ENCODE results near the gene LRRN3.

Gene LRRN3

GRCh38 chr7:111080495-111081105, 10.3 kb upstream of the LRRN3 start:
- DNase-seq = no peak

- no peak for DNase-seq
Measured at GRCh38 chr7:111081546-111082267, 9.2 kb upstream of the LRRN3 start.

DNA sequence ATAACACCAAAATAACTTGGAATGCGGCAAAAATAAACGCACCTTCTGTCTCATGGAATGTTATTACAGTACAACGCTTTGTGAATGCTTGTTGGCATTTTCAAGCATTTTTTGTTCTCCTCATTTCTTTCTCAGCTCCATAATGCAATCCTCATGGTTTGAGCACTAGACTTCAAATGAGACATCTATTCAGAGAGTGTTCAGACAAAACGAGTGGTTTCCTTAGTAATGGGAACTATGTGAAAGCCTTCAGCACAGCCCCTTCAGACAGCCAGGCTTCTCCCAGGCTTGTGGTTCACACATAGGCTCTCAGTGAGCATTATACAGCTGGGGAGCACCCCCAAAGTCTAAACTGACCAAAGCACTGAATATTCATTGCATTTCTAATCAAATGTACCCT, 8.6 kb upstream of the LRRN3 start:
- no peak for DNase-seq

DNA sequence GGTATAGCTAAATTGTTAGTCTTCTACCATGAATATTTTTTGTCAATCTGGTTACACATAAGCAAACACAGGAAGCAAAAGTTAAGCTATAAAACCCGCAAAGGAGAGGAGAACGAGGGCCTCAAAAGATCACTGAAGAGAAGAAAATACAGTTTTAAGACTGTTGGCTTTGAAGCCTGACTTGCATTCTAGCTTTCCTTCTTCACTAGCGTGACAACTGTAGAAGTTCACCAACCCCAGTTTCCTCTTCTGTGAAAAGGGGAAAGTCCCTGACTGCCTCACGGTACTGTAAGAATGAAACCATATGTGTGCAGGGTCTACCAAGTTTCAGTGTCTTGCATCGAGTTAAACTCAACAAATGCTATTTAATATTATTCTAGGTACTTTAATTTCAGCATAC, 7.5 kb upstream of the LRRN3 start:
- DNase-seq = peak in 1 of 4 experiments; percentile 4

DNA sequence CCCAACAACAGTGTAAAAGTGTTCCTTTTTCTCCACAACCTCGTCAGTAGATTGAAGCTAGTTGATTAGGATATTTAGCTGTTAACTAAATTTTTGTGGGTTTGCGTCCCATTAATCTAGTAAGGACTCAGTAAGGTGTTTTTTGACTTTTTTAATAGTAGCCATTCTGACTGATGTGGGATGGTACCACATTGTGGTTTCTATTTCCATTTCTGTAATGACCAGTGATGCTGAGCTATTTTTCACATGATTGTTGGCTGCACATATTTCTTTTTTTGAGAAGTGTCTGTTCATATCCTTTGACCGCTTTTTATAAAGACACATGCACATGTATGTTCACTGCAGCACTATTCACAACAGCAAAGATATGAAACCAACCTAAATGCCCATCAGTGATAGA, 5.6 kb upstream of the LRRN3 start:
- DNase-seq = no peak

DNA sequence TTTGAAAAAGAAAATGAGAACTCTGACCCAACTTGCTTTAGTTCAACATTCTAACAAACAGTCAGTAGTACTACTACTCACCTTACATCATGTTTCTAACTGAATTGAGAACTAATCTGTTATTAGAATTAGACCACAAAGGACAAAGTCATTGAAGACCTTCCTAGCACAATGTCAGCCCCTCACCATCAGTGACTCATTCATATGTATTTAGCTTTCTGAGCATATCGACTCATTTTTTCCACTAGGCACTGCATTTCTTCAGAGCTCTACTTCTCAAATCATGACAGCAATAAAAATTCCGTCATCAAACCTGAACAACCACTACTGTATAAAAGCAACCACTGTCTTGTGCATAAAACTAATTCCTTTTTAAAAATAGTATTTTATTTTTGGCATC, 4.4 kb upstream of the LRRN3 start:
- no peak for DNase-seq

GRCh38 chr7:111088328-111088727, 2.6 kb upstream of the LRRN3 start:
- DNase-seq = no peak

DNA sequence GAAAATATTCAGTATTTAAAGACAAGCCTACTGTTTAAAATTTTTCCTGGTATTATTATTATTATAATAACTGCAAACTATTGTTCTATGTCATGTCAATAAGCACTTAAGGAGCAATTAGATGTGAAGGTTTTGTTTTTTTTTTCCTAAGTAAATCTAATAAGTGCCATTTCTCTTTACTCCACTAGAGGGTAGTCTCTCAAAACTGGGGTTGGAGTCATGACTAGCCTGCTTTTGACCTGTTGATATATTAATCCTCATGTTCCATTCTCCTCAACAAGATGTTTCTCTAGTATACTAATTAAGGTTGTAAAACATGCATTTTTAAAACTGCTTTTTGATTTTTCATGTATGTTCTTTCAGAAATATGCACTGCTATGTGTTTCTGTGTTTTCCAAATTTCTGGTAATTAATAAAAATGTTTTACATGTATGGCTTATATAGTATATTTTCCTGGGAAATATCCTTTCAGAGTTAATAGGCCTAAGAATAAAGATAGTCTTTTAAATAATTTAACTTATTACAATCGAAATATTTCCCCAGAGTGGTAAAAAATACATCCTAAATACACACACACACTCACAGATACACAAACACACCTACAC, 1.0 kb upstream of the LRRN3 start:
- DNase-seq = no peak

- DNase-seq = no peak
Measured at GRCh38 chr7:111091593-111092358, 849 bp downstream of the LRRN3 start.

DNA sequence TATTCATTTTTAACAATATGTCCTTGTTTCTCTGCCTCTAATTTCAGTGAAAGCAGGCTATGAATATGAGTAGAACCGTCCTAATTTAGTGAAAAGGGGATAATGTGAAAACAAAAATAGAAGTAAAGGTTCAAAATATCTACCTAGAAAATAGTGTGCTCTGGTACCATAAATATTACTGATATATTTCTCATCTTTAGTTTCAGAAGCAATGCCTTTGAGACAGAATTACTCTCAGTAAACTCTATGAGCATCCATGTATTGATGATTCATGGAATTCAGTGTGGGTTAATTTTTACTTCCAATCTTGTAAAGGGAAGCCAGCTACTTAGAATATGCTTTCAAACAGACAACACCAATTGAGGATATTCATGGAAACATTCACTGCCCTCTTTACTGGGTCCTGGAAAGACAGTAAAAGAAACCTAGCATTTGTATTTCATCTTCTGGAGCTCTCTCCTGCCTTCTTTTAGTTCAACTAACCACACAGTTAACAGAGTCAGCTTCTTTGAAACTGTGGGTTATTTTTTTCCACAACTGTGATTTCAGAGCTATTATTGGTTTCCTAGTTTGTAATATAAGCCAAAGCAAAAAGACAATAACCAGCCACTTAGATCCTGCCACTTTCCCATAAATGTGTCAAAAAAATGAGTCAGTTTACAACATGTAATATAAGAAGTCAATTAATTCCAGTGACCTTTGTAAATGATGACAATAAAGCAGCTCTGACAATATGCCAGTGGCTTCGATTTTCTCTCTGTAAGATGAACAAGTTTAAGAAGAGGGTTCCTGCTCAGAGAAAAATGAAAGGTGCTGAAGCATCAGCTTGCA, 1.7 kb downstream of the LRRN3 start:
- no peak for DNase-seq

GRCh38 chr7:111093496-111093895, 2.6 kb downstream of the LRRN3 start:
- no peak for DNase-seq

DNA sequence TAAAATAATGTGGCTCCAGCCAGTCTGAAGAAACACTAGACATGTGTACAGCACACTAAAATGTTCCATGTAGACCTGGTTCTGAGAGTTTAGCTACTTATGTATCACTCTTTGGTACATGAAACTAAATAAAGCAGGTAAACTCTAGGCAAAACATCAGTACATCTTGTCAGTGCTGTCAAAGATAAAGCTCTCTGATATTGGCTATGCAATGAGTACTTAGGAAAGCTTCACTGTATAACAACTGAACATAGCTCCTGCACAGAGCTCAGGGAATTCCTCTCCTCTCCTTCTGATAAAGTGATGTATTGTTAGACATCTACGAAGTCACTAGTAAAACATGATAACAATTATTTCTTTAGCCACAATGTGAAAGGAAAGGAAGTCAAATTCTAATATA, 3.5 kb downstream of the LRRN3 start:
- no peak for DNase-seq

DNA sequence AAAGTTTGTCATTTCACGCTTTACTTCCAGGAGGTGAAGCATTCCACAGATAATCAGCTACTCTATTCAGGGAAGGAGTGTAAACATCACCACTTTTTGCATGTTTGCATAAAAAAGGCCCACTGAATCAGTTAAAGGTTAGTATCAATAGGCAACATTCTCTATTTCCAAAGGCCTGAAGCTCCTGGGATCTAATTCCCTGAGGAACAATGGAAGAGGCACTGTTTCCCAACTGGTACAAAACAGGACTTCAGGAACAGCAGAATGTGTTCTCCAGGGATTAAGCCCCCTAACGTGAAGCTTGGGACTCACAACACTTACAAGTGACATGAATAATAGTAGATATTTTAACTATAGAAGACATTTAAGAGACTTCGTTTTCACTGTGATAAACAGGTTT, 6.1 kb downstream of the LRRN3 start:
- DNase-seq = no peak

- peak in 2 of 4 experiments; percentile 20 to 52 for DNase-seq
Measured at GRCh38 chr7:111098011-111098925, 7.3 kb downstream of the LRRN3 start.

DNA sequence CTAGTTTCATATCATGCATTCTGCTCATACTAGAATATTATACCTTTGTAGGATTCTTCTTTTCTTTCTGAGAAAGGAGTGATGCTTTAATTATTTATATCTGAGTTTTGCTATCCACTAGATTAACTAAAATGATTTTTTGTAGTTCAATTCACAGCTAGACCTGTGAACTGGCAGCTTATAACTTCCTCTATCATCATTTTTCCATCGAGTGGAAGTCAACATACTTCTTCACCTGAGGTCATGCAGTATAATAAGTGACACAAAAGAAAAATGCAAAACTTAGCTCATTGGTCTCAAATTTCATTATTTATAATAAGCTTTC, 8.0 kb downstream of the LRRN3 start:
- no peak for DNase-seq

GRCh38 chr7:111101856-111102646, 11.1 kb downstream of the LRRN3 start:
- no peak for DNase-seq

GRCh38 chr7:111103136-111103535, 12.2 kb downstream of the LRRN3 start:
- no peak for DNase-seq

- DNase-seq = no peak
Measured at GRCh38 chr7:111103678-111104274, 12.8 kb downstream of the LRRN3 start.

DNA sequence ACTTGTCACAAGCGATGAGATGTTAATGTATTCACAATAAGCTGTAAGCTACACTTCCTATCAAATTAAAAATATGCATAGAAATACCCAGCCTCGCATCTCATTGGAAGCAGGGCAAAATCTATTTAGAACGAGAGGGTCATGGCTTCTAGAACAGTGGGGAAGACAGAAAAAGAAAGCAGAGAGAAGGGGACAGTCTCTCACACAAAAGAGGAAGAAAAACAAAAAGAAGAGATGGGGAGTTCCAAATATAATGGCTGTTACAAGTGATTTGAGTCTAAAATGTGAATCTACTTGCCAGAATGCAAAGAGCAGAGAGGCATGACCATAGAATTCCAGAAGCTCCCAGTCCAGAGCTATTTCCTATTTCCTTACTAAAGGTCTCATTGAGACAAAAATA, 13.8 kb downstream of the LRRN3 start:
- no peak for DNase-seq

GRCh38 chr7:111105269-111105668, 14.3 kb downstream of the LRRN3 start:
- no peak for DNase-seq

- no peak for DNase-seq
Measured at GRCh38 chr7:111107579-111107978, 16.7 kb downstream of the LRRN3 start.
